Mammary epithelial cell (primary cell): ENCODE data around the gene MED12L.

Experiments
- EZH2 ChIP-seq: IDR thresholded peaks from 2 replicates; pipeline ENCODE4 v1.6.1; 2012; ENCODE audit warnings: low read length, inconsistent platforms, borderline replicate concordance
- TF ChIP-seq, protein P1 (sequence below), 2 donors: IDR thresholded peaks in 1 of 2; conservative IDR thresholded peaks in 1 of 2; 2 replicates each; pipeline ENCODE4 v1.5.1; 2011 to 2012; ENCODE audit warnings: inconsistent platforms in 2 of 2, low read length in 2 of 2, mild to moderate bottlenecking in 2 of 2, control low read depth in 1 of 2, low read depth in 1 of 2; ENCODE audit not compliant: insufficient read depth in 1 of 2; ENCODE audit errors: extremely low read depth in 1 of 2

DNA sequence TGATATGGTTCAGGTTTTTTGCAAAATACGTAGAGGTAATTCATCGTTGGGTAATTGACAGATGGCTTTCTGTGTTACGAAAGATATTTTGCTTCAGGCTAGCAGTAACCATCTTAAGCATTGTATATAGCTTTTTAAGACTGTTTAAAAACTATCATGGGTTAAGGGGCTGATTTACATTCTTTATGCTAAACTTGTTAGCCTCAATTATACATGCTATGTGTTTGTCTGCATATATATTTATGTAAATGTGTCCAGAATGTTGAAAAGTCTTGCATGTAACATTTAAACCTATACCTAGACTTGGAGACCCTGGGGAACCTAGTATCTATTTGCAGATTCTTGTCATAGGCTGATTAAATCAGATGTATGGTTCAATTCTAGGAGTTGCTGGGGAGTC lies 204.0 kb downstream of the MED12L start:
- TF ChIP-seq, protein P1, sequence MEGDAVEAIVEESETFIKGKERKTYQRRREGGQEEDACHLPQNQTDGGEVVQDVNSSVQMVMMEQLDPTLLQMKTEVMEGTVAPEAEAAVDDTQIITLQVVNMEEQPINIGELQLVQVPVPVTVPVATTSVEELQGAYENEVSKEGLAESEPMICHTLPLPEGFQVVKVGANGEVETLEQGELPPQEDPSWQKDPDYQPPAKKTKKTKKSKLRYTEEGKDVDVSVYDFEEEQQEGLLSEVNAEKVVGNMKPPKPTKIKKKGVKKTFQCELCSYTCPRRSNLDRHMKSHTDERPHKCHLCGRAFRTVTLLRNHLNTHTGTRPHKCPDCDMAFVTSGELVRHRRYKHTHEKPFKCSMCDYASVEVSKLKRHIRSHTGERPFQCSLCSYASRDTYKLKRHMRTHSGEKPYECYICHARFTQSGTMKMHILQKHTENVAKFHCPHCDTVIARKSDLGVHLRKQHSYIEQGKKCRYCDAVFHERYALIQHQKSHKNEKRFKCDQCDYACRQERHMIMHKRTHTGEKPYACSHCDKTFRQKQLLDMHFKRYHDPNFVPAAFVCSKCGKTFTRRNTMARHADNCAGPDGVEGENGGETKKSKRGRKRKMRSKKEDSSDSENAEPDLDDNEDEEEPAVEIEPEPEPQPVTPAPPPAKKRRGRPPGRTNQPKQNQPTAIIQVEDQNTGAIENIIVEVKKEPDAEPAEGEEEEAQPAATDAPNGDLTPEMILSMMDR (conservative IDR thresholded peaks at IDR 0.05 in 1 of 2, IDR thresholded peaks at IDR 0.05 in 1 of 2; ENCODE audit: extremely low read depth in 1 of 2, insufficient read depth in 1 of 2, low read depth in 1 of 2, low read length in 2 of 2) = no peak
- no peak for TF ChIP-seq EZH2
